ENCODE results near the gene APCDD1.

Gene APCDD1

DNA sequence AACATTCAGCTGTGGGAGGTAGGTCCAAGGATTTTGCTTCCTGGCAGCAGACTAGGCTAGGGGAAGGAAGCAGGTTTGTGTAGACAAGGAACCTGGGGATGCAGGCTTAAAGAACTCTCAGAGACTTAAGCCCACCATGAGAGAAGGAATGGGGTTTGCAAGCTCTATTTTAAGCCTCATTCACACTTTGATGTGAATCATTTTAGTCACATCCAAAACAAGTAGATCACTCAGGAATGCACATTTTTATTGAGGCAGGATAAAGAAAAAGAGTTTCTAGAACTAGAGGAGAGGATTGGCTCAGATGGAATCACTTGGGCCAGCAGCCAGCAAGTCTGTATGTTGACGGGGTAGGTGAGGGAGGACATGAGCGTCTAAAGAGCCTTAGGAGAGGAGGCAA is 68.1 kb downstream of the APCDD1 start:
- no peak overlapping the region for H3K4me3 ChIP-seq (ENCODE audit: low read depth, low read length)
- TF ChIP-seq, protein P1, sequence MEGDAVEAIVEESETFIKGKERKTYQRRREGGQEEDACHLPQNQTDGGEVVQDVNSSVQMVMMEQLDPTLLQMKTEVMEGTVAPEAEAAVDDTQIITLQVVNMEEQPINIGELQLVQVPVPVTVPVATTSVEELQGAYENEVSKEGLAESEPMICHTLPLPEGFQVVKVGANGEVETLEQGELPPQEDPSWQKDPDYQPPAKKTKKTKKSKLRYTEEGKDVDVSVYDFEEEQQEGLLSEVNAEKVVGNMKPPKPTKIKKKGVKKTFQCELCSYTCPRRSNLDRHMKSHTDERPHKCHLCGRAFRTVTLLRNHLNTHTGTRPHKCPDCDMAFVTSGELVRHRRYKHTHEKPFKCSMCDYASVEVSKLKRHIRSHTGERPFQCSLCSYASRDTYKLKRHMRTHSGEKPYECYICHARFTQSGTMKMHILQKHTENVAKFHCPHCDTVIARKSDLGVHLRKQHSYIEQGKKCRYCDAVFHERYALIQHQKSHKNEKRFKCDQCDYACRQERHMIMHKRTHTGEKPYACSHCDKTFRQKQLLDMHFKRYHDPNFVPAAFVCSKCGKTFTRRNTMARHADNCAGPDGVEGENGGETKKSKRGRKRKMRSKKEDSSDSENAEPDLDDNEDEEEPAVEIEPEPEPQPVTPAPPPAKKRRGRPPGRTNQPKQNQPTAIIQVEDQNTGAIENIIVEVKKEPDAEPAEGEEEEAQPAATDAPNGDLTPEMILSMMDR (IDR thresholded peaks at IDR 0.05; ENCODE audit: borderline replicate concordance, insufficient read depth, low read depth, low read length), result no peak

DNA sequence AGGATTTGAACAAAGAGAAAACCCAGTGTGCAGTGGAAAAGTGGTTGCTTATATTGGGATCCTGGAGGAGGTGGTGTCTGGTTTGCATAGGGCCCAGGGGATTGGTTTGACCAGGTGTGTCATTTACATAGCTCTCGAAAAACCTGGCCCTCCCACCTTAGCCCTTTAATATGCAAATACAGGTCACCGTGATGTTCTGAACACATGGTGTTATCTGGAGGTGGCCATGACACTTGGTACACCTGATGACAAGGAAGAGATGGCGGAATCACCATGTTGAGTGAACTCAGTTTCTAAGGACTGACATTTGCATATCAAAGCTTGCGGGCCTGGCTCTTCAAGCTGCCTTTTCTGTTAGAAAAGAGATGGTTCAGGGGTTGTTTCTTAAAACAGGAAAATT is 69.1 kb downstream of the APCDD1 start:
- TF ChIP-seq, protein P1 (IDR thresholded peaks at IDR 0.05; ENCODE audit: borderline replicate concordance, insufficient read depth, low read depth, low read length), result no peak
- no peak overlapping the region for H3K4me3 ChIP-seq (ENCODE audit: low read depth, low read length)

DNA sequence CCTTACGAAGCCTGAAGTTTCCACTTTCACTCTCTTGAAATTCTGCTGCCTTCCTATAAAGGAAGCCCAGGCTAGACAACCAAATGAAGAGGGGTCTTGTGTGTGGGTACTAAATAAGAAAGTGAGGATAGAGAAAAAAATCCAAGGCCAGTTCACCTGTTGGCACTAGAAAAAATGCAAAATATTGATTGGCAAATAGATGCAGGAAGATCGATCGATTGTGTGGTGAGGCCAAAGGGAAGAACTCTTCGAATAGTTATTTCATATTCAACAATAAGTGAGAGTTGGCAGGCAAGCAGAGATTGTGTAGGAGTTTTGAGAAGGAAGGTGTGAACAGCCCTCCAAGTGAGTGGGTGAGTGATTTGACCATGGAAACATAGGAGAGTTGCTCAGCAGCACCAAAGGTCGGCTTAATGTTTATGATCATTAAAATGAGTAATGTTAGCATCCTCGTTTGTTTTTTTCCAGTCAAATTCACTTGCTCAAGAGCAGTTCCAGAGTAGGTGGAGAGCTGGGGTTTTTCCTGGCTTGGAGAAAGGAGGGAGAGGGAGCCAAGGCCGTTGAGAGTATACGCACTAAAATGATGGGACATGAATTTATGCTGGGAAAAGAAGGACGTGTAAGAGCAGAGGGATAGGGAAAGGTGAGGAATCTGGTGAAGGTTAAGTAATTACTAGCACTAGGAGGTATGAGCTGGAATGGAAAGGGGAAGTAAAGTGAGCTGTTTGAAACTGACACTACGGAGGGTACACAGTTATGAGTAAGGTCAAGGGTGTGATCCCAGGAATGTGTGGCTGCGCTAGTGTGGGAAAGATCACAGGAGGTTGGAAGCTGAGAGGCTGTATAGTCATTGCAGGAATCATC is 70.3 kb downstream of the APCDD1 start:
- peak overlapping the region; percentile 8 for H3K4me3 ChIP-seq (ENCODE audit: low read depth, low read length)

DNA sequence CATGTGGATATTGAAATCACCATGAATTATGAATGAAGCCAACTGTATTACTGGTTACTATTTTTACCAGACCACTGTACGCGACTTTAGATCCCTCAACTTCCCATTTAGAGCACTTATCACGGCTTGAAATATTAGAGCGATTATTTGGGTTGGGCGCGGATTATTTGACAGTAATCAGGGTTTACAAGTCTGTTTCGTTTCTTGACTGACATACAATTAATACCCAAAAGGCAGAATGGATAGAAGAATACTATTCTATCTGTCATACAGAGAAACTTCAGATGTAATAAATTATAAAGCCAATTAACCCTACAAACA is 70.9 kb downstream of the APCDD1 start:
- H3K4me3 ChIP-seq (ENCODE audit: low read depth, low read length), result peak overlapping the region; percentile 8
- TF ChIP-seq, protein P1 (IDR thresholded peaks at IDR 0.05; ENCODE audit: borderline replicate concordance, insufficient read depth, low read depth, low read length), result no peak

More for the DNA sequence above, 70.3 kb downstream of the APCDD1 start:
- TF ChIP-seq, protein P1 (IDR thresholded peaks at IDR 0.05; ENCODE audit: borderline replicate concordance, insufficient read depth, low read depth, low read length), result no peak

DNA sequence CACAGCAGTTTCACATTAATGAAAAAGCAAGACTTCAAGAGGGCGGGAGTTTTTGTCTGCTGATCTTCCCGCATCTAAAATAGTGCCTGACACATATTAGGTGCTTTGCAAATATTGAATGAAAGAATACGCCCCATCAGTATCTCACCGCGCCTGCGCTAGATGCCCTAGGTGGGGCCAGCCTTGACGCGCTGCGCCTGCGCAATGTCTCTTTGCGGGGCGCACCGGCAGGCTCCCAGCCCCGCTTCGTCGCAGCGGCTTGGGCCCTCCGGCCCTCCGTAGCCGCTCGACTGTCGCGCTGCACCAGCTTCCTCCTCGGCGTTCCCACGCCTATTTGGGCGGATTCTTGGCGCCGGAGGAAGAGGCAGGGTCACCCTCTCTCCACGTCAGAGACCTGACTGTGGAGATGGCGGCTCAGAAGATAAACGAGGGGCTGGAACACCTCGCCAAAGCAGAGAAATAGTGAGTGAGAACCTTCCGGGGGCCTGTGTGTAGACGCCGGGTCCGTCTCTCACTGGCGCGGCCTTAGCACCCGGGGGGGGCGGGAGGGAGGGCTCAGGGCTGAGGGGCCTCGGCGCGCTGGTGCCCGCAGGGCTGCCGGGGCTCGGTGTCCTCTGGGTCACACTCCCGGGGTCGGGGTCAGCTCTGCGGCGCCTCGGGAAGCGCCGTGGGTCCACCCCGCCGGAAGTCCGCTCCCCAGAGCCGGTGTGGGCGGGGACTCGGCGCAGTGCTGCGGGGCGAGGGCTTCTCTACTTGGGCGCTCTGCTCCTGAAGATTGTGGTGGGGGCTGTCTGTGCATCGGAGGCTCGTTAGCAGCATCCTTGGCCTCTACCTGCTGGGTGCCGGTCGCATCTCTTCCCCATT is 71.5 kb downstream of the APCDD1 start, which contains the start of gene NAPG:
NAPG (plus strand) TSS at position 331 of the 864 bp plus-strand sequence; CDS start at position 407, 76 bp downstream.
- peak within 1 kb of the TSS; percentile 95 for H3K4me3 ChIP-seq (ENCODE audit: low read depth, low read length)
- TF ChIP-seq, protein P1 (IDR thresholded peaks at IDR 0.05; ENCODE audit: borderline replicate concordance, insufficient read depth, low read depth, low read length), result no peak

DNA sequence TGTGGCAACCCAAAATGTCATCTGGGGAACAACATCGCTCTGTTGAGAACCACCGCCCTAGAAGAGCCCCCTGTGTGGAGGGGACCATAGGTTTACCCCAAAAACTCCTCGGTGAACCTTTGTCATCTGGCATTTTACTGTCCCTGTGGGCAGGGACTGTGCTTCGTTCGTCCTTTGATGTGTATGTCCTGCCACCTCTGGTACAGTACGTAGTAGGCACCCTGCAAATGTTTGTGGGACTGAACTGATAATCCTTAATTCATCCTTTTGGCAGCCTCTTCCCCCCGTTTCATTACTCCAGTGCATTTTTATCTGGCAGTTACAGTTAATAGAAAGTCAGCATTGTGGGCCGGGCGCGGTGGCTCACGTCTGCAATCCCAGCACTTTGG is 72.1 kb downstream of the APCDD1 start:
- peak overlapping the region; percentile 95 for H3K4me3 ChIP-seq (ENCODE audit: low read depth, low read length)
- TF ChIP-seq, protein P1 (IDR thresholded peaks at IDR 0.05; ENCODE audit: borderline replicate concordance, insufficient read depth, low read depth, low read length), result no peak
